DOHH2 (cell line): ENCODE results near the gene MYF6.

Experiments used
- H3F3A ChIP-seq: fragments of 200-600 bp; sonication (generic), shearing (Covaris generic); 2 replicates; pipeline ENCODE4 v1.6.0; 2016; ENCODE audit warnings: antibody characterized with exemption, mild to moderate bottlenecking; ENCODE audit not compliant: control insufficient read depth, insufficient read depth
- H3K27ac ChIP-seq: fragments of 200-600 bp; sonication (generic); 2 replicates; pipeline ENCODE4 v1.5.1; 2014; ENCODE audit warnings: low read depth, mild to moderate bottlenecking, low read length, moderate library complexity
- H3K27me3 ChIP-seq: fragments of 200-600 bp; sonication (generic); 2 replicates; pipeline ENCODE4 v1.6.1; 2014; ENCODE audit warnings: mild to moderate bottlenecking, low read length, mixed read lengths; ENCODE audit not compliant: control insufficient read depth
- H3K36me3 ChIP-seq: fragments of 200-600 bp; sonication (generic); 2 replicates; pipeline ENCODE4 v1.6.1; 2014; ENCODE audit warnings: mild to moderate bottlenecking, low read length, moderate library complexity, mixed read lengths; ENCODE audit not compliant: control insufficient read depth
- H3K4me1 ChIP-seq: fragments of 200-600 bp; sonication (generic); 2 replicates; pipeline ENCODE4 v1.6.1; 2014; ENCODE audit warnings: mild to moderate bottlenecking, low read length, mixed read lengths; ENCODE audit not compliant: control insufficient read depth
- H3K4me2 ChIP-seq: fragments of 200-600 bp; sonication (generic); 2 replicates; pipeline ENCODE4 v1.6.0; 2014; ENCODE audit warnings: mild to moderate bottlenecking, low read length, moderate library complexity
- H3K4me3 ChIP-seq: fragments of 200-600 bp; sonication (generic); 2 replicates; pipeline ENCODE4 v1.5.1; 2014; ENCODE audit warnings: mild to moderate bottlenecking, low read length, mixed read lengths
- H3K79me2 ChIP-seq: fragments of 200-600 bp; sonication (generic); 2 replicates; pipeline ENCODE4 v1.6.1; 2014; ENCODE audit warnings: mild to moderate bottlenecking, low read length, mixed read lengths; ENCODE audit not compliant: control insufficient read depth
- H3K9me2 ChIP-seq: fragments of 200-600 bp; sonication (generic); replicated peaks from 2 replicates; pipeline ENCODE4 v1.6.1; 2014; ENCODE audit warnings: mild to moderate bottlenecking, low read length, mixed read lengths; ENCODE audit not compliant: control insufficient read depth
- H3K9me3 ChIP-seq: fragments of 200-600 bp; sonication (generic); 2 replicates; pipeline ENCODE4 v1.6.1; 2014; ENCODE audit warnings: antibody characterized with exemption, low read length, mixed read lengths; ENCODE audit not compliant: control insufficient read depth, insufficient read depth
- H4K20me1 ChIP-seq: fragments of 200-600 bp; sonication (generic); 2 replicates; pipeline ENCODE4 v1.6.0; 2014; ENCODE audit warnings: low read depth, mild to moderate bottlenecking, antibody characterized with exemption, low read length, moderate library complexity; ENCODE audit not compliant: control insufficient read depth, insufficient read depth
- EZH2phosphoT487 ChIP-seq: fragments of 200-600 bp; sonication (generic); IDR thresholded peaks from 2 replicates; pipeline ENCODE4 v1.6.1; 2017; ENCODE audit warnings: borderline replicate concordance, mild to moderate bottlenecking, antibody characterized with exemption, low read length, moderate library complexity, mixed read lengths
- TF ChIP-seq, protein P1 (sequence below): fragments of 200-600 bp; sonication (generic); IDR thresholded peaks from one replicate; pipeline ENCODE4 v1.5.1; 2014; ENCODE audit warnings: antibody characterized with exemption, mild to moderate bottlenecking, low read depth, low read length; ENCODE audit not compliant: poor library complexity, severe bottlenecking

Gene MYF6

DNA sequence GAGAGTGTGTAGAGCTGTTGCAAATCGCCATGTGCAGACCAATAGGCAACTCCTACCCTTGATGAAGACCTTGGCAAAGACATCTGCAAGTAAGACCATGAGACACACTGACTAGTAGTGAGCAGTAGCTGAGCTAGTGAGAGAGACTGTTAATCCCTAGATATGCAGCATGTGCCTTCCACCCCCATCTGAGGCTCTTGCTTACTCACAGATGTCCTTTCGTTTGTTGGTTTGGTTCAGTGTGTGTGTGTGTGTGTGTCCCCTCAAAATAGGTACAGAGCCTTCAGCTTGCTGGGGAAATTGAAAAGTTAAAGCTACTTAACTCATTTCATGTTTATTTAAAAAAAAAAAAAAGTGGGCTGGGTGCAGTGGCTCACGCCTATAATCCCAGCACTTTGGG is 46.8 kb downstream of the MYF6 start:
- no peaks in the 10 kb centered on the region for H4K20me1 ChIP-seq
- no peaks in the 10 kb centered on the region for H3K27me3 ChIP-seq
- H3K4me3 ChIP-seq = no peak overlapping the region
- H3K4me1 ChIP-seq = no peaks in the 10 kb centered on the region
- H3K9me3 ChIP-seq = no peaks in the 10 kb centered on the region
- TF ChIP-seq, protein P1, sequence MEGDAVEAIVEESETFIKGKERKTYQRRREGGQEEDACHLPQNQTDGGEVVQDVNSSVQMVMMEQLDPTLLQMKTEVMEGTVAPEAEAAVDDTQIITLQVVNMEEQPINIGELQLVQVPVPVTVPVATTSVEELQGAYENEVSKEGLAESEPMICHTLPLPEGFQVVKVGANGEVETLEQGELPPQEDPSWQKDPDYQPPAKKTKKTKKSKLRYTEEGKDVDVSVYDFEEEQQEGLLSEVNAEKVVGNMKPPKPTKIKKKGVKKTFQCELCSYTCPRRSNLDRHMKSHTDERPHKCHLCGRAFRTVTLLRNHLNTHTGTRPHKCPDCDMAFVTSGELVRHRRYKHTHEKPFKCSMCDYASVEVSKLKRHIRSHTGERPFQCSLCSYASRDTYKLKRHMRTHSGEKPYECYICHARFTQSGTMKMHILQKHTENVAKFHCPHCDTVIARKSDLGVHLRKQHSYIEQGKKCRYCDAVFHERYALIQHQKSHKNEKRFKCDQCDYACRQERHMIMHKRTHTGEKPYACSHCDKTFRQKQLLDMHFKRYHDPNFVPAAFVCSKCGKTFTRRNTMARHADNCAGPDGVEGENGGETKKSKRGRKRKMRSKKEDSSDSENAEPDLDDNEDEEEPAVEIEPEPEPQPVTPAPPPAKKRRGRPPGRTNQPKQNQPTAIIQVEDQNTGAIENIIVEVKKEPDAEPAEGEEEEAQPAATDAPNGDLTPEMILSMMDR = no peak
- no peak for TF ChIP-seq EZH2phosphoT487
- H3K27ac ChIP-seq = no peak overlapping the region
- no peak overlapping the region for H3K4me2 ChIP-seq
- H3K79me2 ChIP-seq = no peaks in the 10 kb centered on the region
- H3K9me2 ChIP-seq = no peaks in the 10 kb centered on the region
- no peaks in the 10 kb centered on the region for H3K36me3 ChIP-seq
- H3F3A ChIP-seq = no peaks in the 10 kb centered on the region

DNA sequence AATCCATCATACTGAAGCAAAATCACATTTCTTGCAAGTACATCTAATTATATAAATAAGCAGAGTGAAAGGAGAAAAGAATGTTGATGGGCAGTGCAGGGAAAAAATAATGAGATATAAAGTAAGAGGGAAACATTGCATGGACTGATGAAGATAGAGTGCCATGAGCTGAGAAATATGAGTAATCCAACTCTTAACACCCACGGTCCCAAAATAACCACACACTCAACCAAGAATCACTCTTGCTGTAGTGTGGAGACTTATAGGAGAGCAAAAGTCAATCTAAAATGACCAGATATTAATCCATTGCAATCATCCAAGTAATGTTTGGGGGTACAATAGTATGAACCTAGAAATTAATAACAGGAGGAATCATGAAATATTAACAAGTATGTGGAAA is 49.4 kb downstream of the MYF6 start:
- Histone ChIP-seq H3K4me3 (no peak overlapping the region), H3K9me2 (no peaks in the 10 kb centered on the region), H3K27ac (no peak overlapping the region)

More for the DNA sequence above, 49.4 kb downstream of the MYF6 start:
- Histone ChIP-seq H3K27me3 (no peaks in the 10 kb centered on the region), H3K36me3 (no peaks in the 10 kb centered on the region), H4K20me1 (no peaks in the 10 kb centered on the region), H3K4me2 (no peak overlapping the region), H3K9me3 (no peaks in the 10 kb centered on the region), H3K79me2 (no peaks in the 10 kb centered on the region), H3F3A (no peaks in the 10 kb centered on the region), H3K4me1 (no peaks in the 10 kb centered on the region)
- TF ChIP-seq, protein P1 = no peak
- TF ChIP-seq EZH2phosphoT487 = no peak
